ENCODE measurements around the gene AHRR. TPM values are rescaled to one million over a fixed set of nuclear protein-coding genes. Genes with fewer than 3 reads are reported as not detected.
"Not testable (repeated sequence)": the region's sequence is repeated elsewhere in the genome, so short reads cannot be mapped to it uniquely, and the experiment has no call there.

AHRR gene
- total RNA-seq, 1 experiment from 2014 or later: 0.20 TPM

DNA sequence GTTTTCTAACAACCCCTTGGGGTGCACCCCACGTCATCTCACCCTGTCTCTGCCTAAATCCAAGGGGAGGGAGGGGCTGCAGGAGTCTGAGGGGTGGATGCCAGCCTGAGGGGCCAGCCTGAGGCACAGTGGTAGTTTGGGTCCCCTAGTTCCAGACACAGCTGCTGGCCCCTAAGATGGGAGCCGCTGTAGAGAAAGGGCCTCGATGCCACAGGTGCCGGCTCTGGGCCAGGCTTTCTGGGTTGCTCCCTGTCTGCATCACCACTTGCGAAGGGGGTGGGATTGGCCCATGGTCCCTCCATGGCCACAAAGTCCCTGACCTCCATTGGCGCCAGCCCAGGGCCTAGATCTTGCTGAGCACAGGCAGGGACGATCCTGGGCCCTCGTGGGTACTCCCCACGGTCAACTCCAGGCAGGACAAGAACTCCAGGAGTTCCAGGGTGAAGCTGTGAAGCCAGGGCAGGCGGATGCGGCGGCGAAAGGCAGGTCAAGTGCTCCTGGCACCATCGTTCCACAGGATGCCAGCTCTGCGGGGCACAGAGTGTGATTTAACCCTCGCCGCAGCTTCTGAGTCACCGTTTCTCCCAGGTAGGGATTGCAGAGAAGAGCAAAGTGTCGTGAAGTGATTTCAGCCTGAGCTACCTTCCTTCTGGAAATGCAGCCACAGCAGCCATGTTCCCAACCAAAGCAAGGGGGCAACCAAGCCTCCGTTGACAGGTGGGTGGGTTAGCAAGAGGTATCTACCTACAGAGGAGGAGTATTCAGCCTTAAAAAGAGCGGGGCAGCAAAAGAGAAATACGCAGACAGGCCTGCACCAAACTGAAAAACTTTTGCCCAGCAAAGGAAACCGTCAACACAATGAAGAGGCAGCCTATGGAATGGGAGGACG, 79.9 kb downstream of the AHRR start:
- Histone ChIP-seq H3K4me1 (no peaks in the 10 kb centered on the region), H3K36me3 (no peaks in the 10 kb centered on the region), H3K4me3 (no peak overlapping the region), H3K27ac (no peak overlapping the region), H3K27me3 (no peaks in the 10 kb centered on the region), H3K9me3 (replicated peaks) (no peaks in the 10 kb centered on the region)
- DNase-seq: no peak

GRCh38 chr5:402219-402614, 80.7 kb downstream of the AHRR start:
- not testable (repeated sequence) for DNase-seq

GRCh38 chr5:402615-403359, 81.3 kb downstream of the AHRR start:
- no peaks in the 10 kb centered on the region for H3K27me3 ChIP-seq
- no peaks in the 10 kb centered on the region for H3K36me3 ChIP-seq
- no peak overlapping the region for H3K27ac ChIP-seq
- no peaks in the 10 kb centered on the region for H3K9me3 ChIP-seq (replicated peaks)
- no peak overlapping the region for H3K4me3 ChIP-seq
- no peak for DNase-seq
- no peaks in the 10 kb centered on the region for H3K4me1 ChIP-seq

More at GRCh38 chr5:402219-402614, 80.7 kb downstream of the AHRR start:
- H3K9me3 ChIP-seq (replicated peaks); H3K27me3 ChIP-seq; H3K27ac ChIP-seq; H3K4me3 ChIP-seq; H3K36me3 ChIP-seq; H3K4me1 ChIP-seq: not testable (repeated sequence)

- Histone ChIP-seq H3K4me1 (no peaks in the 10 kb centered on the region), H3K4me3 (no peak overlapping the region), H3K36me3 (no peaks in the 10 kb centered on the region), H3K27me3 (no peaks in the 10 kb centered on the region), H3K27ac (no peak overlapping the region), H3K9me3 (replicated peaks) (no peaks in the 10 kb centered on the region)
- DNase-seq: no peak
These were observed 82.5 kb downstream of the AHRR start for GRCh38 chr5:403995-404394.

- H3K36me3 ChIP-seq: no peaks in the 10 kb centered on the region
- no peaks in the 10 kb centered on the region for H3K27me3 ChIP-seq
- no peak for DNase-seq
- H3K9me3 ChIP-seq (replicated peaks): no peaks in the 10 kb centered on the region
- H3K4me1 ChIP-seq: no peaks in the 10 kb centered on the region
- H3K4me3 ChIP-seq: no peak overlapping the region
- no peak overlapping the region for H3K27ac ChIP-seq
These were observed 83.2 kb downstream of the AHRR start for GRCh38 chr5:404666-405241.

DNA sequence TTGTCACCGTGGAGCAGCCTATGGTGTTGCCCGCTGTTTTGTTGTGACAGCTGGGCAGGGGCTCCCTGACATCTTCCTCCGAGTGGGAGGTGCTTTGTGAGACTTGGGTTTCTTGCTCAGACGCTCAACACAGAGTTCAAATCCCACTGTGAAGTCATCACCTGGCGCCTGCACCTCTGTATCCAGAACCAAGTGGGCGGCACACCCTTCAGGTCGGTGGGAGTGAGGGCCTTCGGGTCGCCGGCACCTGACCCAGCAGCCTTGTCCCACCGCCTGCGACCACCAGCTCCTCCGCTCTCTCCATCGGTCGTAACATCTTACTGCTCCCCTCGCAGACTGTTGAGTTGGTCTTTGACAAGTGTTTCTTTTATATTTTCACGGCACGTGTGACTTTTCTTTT, 83.9 kb downstream of the AHRR start:
- no peak for DNase-seq
- Histone ChIP-seq H3K27ac (no peak overlapping the region), H3K4me3 (no peak overlapping the region), H3K27me3 (no peaks in the 10 kb centered on the region), H3K36me3 (no peaks in the 10 kb centered on the region), H3K4me1 (no peaks in the 10 kb centered on the region; the same call in 1 of the 2 replicates), H3K9me3 (replicated peaks) (no peaks in the 10 kb centered on the region)

- H3K36me3 ChIP-seq: no peaks in the 10 kb centered on the region
- H3K9me3 ChIP-seq (replicated peaks): no peaks in the 10 kb centered on the region
- H3K27me3 ChIP-seq: no peaks in the 10 kb centered on the region
- no peaks in the 10 kb centered on the region; the same call in 1 of the 2 replicates for H3K4me1 ChIP-seq
- no peak overlapping the region for H3K27ac ChIP-seq
- no peak overlapping the region for H3K4me3 ChIP-seq
- no peak for DNase-seq
These were observed 84.5 kb downstream of the AHRR start for GRCh38 chr5:406041-406440.

DNA sequence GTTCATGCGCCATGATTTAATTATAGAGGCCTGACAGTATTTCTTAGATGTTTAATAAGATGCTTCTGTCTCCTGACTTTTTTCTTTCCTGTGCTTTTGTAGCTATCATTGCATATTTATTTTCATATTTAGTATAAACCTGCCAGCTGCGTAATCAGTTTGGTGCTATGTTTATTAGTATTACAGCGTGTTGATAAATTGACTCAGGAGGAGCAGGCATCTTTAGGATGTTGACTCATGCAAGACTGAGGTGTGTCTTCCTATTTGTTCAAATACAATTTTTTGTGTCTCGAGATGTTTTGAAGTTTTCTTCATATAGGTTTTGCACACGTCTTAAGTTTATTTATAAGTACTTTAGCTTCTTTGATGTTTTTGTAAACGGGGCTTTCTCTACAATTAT, 85.5 kb downstream of the AHRR start:
- H3K4me1 ChIP-seq: peaks cover 5% of the 10 kb centered on the region; the same call in 1 of the 2 replicates
- no peak for DNase-seq
- H3K27me3 ChIP-seq: no peaks in the 10 kb centered on the region
- no peak overlapping the region for H3K27ac ChIP-seq
- H3K4me3 ChIP-seq: no peak overlapping the region
- H3K9me3 ChIP-seq (replicated peaks): no peaks in the 10 kb centered on the region
- H3K36me3 ChIP-seq: no peaks in the 10 kb centered on the region

GRCh38 chr5:407801-408268, 86.3 kb downstream of the AHRR start:
- DNase-seq: no peak
- Histone ChIP-seq H3K4me1 (peaks cover 7% of the 10 kb centered on the region; the same call in 1 of the 2 replicates), H3K9me3 (replicated peaks) (no peaks in the 10 kb centered on the region), H3K27me3 (no peaks in the 10 kb centered on the region), H3K27ac (no peak overlapping the region), H3K4me3 (no peak overlapping the region), H3K36me3 (no peaks in the 10 kb centered on the region)

DNA sequence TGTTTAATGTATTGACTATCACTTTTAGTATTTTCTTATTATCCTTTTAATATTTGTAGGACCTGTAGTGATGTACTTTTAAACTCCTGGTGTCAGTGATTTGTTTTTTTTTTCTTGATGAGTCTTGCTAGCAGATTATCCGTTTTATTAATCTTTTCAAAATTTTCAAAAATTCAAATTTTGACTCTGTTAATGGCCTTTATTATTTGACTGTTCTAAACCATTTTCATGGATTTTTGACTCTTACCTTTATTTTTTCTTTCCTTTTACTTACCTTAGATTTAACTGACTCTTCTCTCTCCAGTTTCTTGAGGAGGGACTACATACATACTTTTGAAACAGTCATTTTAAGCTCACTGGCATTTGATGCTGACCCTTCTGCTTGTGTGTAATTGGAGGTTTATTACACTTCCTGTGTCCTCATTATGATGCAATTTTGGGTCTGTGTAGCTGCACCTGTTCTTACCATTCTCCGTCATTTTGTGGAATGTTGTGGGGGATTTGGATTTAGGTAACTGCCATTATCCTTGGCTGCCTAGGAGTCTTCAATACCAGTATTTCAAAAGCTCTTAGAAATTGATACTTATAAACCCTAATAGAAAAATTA, 89.5 kb downstream of the AHRR start:
- Histone ChIP-seq H3K36me3 (no peaks in the 10 kb centered on the region), H3K9me3 (replicated peaks) (no peaks in the 10 kb centered on the region), H3K4me1 (peaks cover 7% of the 10 kb centered on the region; the same call in 1 of the 2 replicates), H3K27ac (peak overlapping the region; percentile 43), H3K27me3 (no peaks in the 10 kb centered on the region), H3K4me3 (no peak overlapping the region)
- peak; percentile 28 to 74 for DNase-seq

DNA sequence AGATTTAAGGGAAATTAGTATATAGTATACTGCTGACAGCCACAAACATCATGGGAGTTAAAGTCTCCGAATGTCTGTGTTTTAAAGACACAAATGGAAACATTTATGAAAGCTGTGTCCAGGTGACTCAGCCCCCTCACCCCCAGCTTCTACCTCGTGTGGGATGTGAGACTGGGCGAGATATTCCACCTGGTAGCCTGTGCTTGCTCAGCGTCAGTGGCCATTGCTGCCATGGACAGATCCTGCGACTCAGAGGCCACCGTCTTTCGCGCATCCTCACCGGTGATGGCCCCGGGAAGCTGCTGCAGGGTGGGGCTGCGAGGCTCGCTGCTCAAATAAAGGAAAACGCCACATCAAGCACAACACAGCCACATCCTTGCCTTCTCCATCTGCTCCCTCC, 90.2 kb downstream of the AHRR start:
- H3K27me3 ChIP-seq: no peaks in the 10 kb centered on the region
- H3K9me3 ChIP-seq (replicated peaks): no peaks in the 10 kb centered on the region
- no peak overlapping the region for H3K4me3 ChIP-seq
- peak overlapping the region; percentile 43 for H3K27ac ChIP-seq
- DNase-seq: no peak
- no peaks in the 10 kb centered on the region for H3K36me3 ChIP-seq
- peaks cover 7% of the 10 kb centered on the region; the same call in 1 of the 2 replicates for H3K4me1 ChIP-seq

DNA sequence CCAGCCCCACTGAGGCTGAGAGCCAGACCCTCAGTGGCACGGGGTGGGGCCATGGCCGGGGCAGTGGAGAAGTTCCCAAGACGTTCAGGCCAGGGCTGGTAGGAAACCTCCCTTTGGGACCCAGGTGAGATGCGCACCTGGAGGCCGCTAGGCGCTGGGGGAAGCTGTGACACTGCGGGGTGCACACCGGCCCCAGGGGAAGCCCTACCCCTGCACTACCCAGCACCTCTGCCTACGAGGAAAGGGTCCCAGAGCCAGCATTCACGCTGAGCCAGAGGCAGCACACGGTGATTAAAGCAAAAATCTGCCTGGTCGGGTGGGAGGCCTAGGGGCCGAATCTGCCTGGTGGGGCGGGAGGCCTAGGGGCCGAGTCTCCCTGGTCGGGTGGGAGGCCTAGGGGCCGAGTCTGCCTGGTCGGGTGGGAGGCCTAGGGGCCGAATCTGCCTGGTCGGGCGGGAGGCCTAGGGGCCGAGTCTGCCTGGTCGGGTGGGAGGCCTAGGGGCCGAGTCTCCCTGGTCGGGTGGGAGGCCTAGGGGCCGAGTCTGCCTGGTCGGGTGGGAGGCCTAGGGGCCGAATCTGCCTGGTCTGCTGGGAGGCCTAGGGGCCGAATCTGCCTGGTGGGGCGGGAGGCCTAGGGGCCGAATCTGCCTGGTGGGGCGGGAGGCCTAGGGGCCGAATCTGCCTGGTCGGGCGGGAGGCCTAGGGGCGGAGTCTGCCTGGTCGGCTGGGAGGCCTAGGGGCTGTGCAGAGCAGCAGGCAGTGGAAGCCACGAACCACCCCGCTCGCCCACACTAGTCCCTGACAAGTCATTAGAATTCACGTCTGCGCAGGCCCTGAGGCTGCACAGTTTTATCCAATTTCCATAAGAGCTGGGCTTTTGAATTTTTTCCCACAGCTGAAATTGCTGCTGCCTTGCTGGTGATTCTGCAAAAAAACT, 93.7 kb downstream of the AHRR start:
- H3K4me3 ChIP-seq; H3K36me3 ChIP-seq; H3K27ac ChIP-seq; H3K27me3 ChIP-seq; H3K9me3 ChIP-seq (replicated peaks): not testable (repeated sequence)
- peak in 1 of 2 experiments; percentile 20 for DNase-seq
- H3K4me1 ChIP-seq: peaks cover 18% of the 10 kb centered on the region

- Histone ChIP-seq H3K9me3 (replicated peaks) (no peaks in the 10 kb centered on the region), H3K4me1 (peaks cover 18% of the 10 kb centered on the region), H3K4me3 (no peak overlapping the region), H3K27ac (no peak overlapping the region), H3K36me3 (no peaks in the 10 kb centered on the region), H3K27me3 (no peaks in the 10 kb centered on the region)
- DNase-seq: no peak
These were observed 94.6 kb downstream of the AHRR start for GRCh38 chr5:415928-416635.
